T-helper 1 cell treated with Interleukin-12 subunit alpha and Interleukin-12 subunit beta and Interleukin-4 antibody, amounts not matched to agents 30 ng/mL and 1 ng/mL, for 36 hours (primary cell): ENCODE measurements around the gene SPOCK2. TPM values are rescaled to one million over a fixed set of nuclear protein-coding genes. Genes with fewer than 3 reads are reported as not detected.

Experiments
- intact Hi-C: fragments of 100-400 bp; cut with micrococcal nuclease; formaldehyde crosslinking; loops from one replicate; pipeline ENCODE4 v1.15.1; 2024
- total RNA-seq: library from RNA; stranded (reverse); gene quantifications from 2 replicates; pipeline ENCODE4 v1.2.3, GENCODE V29; 2022

SPOCK2 gene
- total RNA-seq, 1 donor from 2014 or later = 344 TPM

GRCh38 chr10:72075376-72076115 is 12.8 kb downstream of the SPOCK2 start:
- intact Hi-C loops = no loop called here

DNA sequence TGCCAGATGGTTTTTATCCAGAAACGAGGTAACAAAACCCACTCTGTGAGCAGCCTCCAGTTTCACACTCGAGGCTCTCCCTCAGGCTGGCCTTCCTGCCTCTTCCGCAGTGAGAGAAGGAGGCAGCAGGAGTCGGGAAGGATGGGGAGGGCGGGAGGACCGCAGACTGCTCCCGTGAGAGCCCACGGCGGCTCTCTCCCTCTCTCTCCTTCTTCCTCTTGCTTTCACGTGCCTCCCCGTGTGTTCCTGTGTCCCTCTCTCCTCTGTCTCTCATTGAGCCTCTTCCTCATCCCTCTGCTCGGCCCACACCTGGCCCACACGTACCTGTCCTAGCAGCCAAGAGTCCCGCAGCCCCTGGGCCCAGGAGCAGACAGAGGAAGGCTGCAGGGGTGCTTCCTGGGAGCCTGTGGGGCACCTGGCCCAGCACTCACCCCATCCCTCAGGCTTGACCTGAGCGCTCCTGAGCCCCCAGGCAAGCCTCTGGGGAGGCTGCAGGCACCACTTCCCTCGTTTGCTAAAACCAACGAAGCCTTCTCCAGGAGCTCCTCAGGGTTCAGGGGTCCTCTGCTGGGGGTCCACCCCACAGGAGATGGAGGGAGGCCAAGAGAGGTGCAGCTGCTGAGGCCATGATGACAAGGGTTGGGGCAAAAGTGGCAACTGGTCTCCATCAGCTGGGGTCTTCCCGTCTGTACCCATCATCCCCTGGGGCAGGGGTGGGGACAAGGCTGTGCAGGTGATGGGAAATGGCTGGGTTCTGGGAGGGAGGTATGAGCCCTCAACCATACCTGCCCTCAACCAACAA is 13.6 kb downstream of the SPOCK2 start:
- intact Hi-C loops = no loop called here

GRCh38 chr10:72073708-72074573 is 14.4 kb downstream of the SPOCK2 start:
- intact Hi-C loops = no loop called here

GRCh38 chr10:72072639-72073038 is 15.7 kb downstream of the SPOCK2 start:
- intact Hi-C loops = no loop called here

- intact Hi-C loops = no loop called here
Observed at GRCh38 chr10:72072046-72072445, 16.3 kb downstream of the SPOCK2 start.

DNA sequence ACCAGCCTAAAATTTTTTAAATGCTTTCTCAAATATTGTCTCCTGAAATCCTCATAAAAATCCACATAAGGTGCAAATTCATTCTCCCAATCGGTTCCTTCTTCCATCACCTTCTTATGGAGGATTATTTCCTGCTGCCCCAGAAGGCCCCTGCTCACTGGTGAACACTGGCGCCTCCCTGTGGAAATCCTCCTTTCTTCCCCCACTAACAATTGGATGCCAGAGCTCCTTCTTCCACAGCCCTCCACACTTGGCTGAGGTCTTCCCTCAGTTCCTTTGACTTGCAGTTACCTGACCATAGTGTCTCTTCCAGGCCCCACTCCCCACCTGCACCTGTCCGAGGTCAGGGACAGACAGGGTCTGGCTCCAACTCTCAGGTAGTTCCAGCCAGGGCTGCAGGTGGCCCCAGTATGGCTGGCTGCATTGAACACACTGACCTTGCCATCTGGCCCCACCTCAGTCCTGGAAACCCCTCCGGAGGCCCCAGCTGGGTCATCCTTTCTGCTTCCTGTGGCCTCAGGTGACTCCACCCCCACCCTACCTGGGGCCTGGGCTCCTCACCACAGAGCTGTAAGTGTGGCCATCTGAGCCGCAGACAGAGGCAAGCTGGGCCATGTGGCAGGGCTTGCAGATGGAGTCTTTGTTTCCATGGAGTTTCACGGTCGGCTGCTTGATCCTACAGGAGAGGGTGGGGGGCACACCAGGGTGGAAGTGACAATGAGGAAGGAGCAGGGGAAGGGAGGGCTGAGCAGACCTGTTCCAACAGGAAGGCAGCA is 18.4 kb downstream of the SPOCK2 start:
- intact Hi-C loops = no loop called here

GRCh38 chr10:72068901-72069446 is 19.4 kb downstream of the SPOCK2 start:
- intact Hi-C loops = no loop called here

GRCh38 chr10:72068126-72068765 is 20.1 kb downstream of the SPOCK2 start:
- intact Hi-C loops = no loop called here

- intact Hi-C loops = no loop called here
Observed at GRCh38 chr10:72067463-72068125, 20.8 kb downstream of the SPOCK2 start.

- intact Hi-C loops = no loop called here
Observed at GRCh38 chr10:72066318-72067284, 21.8 kb downstream of the SPOCK2 start.

GRCh38 chr10:72065439-72066025 is 22.8 kb downstream of the SPOCK2 start:
- intact Hi-C loops = no loop called here

DNA sequence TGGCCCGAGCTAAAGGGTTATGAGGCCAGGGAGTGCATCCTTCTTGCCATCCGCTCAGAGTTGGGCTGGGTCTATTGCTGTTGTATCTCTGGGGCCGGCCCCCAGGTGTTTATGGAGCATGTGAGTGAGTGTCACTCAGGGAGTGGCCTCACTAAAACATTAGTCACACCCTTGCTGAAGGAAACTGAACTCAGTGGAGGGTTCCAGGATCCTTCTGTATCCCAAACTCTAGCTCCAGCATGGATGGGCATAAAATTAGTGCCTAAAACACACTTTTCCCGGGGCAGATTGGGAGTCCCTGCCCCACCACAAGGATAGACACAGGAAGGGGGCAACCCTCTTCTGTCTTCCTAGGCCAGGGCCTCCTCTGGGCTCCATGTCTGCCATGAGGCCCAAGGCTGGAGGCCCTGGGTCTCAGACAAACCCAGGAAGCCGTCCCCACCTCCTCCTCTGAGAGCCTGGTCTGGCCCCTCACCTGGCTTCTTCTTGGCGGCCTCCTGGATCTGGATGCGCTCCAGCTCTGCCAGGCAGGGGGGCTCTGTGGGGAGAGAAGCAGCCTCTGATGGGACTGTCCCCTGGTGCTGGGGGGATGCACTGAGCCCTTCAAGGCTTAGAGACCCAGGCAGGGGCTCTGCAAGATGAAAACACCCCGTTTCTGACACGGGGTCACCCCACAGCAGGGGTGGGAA is 24.5 kb downstream of the SPOCK2 start:
- intact Hi-C loops = no loop called here

DNA sequence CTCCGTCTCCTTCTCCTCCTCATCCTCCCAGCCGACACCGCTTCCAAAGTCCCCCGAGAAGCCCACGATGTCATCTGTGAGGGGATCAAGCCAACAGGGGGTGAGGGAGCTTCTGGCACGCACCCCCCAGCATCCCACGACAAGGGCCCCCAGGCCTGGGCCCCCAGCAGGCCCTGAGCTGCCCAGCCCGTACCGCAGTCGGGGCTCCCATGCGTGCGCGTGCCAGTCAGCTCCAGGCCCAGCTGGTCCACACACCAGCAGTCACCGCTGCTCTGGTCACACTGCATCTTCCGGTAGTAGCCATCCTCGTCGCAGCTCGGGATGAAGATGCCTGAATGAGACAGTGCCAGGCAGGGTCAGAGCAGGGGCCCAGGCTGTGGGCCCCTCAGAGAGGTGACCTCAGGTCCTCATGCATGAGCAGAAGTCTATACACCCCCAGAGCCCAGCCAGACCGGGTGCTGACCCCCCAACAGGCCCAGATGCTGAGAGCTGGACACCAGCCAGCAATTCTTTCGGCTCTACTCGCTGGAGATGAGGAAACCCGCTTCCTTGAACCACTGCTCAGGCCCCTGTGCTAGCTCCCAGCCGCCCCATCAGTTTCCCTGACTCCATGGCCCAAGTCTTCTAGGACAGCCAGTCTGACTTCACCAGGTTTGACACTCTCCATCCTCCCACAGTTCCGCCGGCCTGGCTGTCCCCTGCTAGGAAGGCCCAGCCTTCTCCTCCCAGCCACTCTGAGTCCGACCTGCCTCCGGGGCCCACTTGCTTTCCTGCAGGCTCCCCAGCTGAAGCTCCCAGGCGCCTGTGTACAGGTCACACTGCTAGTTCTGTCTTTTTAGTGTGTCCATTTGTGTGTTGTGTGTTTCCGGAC is 25.3 kb downstream of the SPOCK2 start:
- intact Hi-C loops = no loop called here

DNA sequence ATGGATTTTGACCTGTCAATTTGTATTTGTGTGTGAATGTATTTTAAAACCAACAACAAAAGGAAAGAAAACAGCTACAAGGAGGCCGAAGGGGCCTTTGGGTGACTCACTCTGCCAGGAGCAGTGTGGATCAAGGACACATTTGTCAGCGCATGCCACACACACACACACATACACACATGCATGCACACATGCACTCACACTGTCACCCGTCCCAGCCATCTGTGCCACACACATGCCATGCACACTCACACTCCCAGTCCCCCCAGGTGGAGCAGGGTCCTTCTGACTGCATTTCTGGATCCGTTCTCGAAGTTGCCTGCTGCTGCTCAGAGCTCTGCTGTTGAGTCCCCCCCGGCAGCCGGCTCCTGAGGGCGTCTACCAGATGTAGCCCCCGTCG is 26.0 kb downstream of the SPOCK2 start:
- intact Hi-C loops = no loop called here

DNA sequence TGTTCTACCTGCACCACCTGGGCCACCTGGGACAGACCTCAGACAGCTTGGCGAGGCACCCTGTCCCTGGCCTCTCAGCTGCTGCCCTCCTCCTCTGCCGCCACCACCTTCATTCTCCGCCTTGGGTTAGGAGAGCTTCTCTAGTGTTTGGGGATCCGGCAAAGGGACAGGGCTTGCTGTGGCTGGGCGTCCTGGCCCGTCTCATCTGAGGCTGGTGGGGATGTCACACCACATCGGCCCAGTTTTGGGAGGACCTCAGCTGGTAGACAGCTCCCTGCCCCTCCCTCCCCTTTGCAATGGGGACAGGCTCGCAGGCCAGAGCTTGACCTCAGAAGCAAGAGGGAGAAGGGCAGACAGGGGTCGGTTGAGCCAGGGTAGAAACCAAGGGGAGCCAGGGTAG is 26.4 kb downstream of the SPOCK2 start:
- intact Hi-C loops = no loop called here

DNA sequence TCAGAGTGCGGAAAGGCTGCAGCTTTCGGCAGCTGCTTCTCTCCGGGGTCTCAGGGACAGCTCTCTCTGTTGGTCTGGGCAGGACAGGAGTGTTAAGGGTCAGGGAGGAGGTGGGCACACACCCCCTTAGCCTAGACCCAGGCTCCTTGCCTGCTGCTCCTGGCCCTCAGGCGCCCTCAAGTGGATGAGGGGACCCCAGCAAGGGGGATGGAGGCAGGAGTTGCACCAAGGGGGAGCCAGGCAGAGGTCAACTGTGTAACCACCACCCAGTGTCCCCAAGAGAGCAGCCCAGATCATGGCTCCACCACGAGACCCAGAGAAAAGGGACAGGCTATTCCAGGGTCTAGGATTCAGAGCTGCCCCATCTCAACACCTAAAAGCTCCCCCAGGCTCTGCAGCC is 26.9 kb downstream of the SPOCK2 start:
- intact Hi-C loops = no loop called here
